Calu3 (cell line): Measurements from ENCODE around the gene LRRFIP1. TPM values are rescaled to one million over a fixed set of nuclear protein-coding genes. Genes with fewer than 3 reads are reported as not detected.

Experiments
- BruUV-seq: library from RNA; stranded (reverse); fragments of 400-500 nt; replicated peaks from 2 replicates; lab custom pipeline; 2021; lab: Mats Ljungman, UMichigan
- CTCF ChIA-PET: fragments of 300-600 bp; sonication (Branson Sonifier 250); formaldehyde crosslinking; loops from one replicate; lab custom pipeline; 2022; ENCODE audit warnings: antibody characterized with exemption; lab: Charles Lee
- DNase-seq: peaks from one replicate; pipeline ENCODE4 v3.0.0; 2022
- H3K27ac Mint-ChIP-seq: one replicate; pipeline ENCODE4 v1.8.0; 2022; ENCODE audit warnings: mixed read lengths; ENCODE audit not compliant: unreplicated experiment
- H3K27me3 Mint-ChIP-seq: one replicate; pipeline ENCODE4 v1.8.0; 2022; ENCODE audit warnings: mixed read lengths; ENCODE audit not compliant: unreplicated experiment
- H3K36me3 Mint-ChIP-seq: one replicate; pipeline ENCODE4 v1.8.0; 2022; ENCODE audit warnings: mild to moderate bottlenecking, moderate library complexity, mixed read lengths; ENCODE audit not compliant: insufficient read depth, unreplicated experiment
- H3K4me1 Mint-ChIP-seq: one replicate; pipeline ENCODE4 v1.8.0; 2022; ENCODE audit warnings: mild to moderate bottlenecking, low read depth, mixed read lengths; ENCODE audit not compliant: unreplicated experiment
- H3K4me3 Mint-ChIP-seq: one replicate; pipeline ENCODE4 v1.8.0; 2022; ENCODE audit warnings: mild to moderate bottlenecking, low read depth, moderate library complexity, mixed read lengths; ENCODE audit not compliant: unreplicated experiment
- H3K9me3 Mint-ChIP-seq: one replicate; pipeline ENCODE4 v1.8.0; 2022; ENCODE audit warnings: low read depth, mixed read lengths; ENCODE audit not compliant: unreplicated experiment
- intact Hi-C: fragments of 100-400 bp; cut with micrococcal nuclease; formaldehyde crosslinking; loops from one replicate; pipeline ENCODE4 v1.10.0; 2022; ENCODE audit not compliant: unreplicated experiment
- total RNA-seq: library from RNA; stranded (reverse); gene quantifications from 2 replicates; pipeline ENCODE4 v1.2.3, GENCODE V29; 2022
- TF ChIP-seq, protein P1 (sequence below): fragments of 200-600 bp; IDR thresholded peaks from one replicate; pipeline ENCODE4 v1.8.0; 2022; ENCODE audit warnings: antibody characterized with exemption; ENCODE audit not compliant: unreplicated experiment

The LRRFIP1 gene
- total RNA-seq, 1 experiment from 2014 or later, result 161 TPM

DNA sequence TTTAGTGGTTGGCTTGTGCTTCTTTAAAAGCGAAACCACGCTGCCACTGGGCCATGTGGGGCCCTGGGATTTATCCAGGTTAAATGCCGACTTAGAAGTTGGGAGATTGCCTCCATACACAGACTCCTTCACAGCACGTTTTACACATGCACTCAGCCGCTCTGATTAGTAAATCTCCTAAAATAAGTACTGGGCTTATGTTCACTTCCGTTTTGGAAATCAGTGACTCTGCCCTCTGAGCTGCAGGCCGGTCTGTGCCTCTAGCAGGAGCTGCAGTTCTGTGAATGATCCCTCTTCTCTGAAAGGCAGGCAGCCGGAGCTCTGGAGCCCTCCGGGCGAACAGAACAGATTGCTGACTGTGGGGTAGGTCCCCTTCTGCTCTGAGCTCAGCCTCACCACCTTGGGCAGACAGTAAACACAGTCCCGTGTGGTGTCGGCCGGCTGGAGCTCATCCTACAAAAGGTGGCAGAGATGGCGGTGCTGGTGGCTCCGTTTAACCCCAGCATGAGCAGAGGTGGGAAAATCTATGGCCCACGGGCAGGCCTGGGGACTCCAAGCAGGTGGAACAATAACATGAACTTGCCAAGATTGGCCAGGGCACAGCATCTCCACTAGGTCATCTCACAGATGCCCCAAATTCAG lies 27.1 kb upstream of the LRRFIP1 start:
- no peak for DNase-seq
- Mint-ChIP-seq H3K4me3 (no peak overlapping the region), H3K9me3 (no peaks in the 10 kb centered on the region), H3K27me3 (peaks cover 59% of the 10 kb centered on the region), H3K36me3 (peaks cover 11% of the 10 kb centered on the region), H3K4me1 (no peaks in the 10 kb centered on the region), H3K27ac (no peak overlapping the region)
- CTCF ChIA-PET, result no interaction called here
- BruUV-seq, result no TSS peak
- intact Hi-C loops, result no loop called here
- TF ChIP-seq, protein P1, sequence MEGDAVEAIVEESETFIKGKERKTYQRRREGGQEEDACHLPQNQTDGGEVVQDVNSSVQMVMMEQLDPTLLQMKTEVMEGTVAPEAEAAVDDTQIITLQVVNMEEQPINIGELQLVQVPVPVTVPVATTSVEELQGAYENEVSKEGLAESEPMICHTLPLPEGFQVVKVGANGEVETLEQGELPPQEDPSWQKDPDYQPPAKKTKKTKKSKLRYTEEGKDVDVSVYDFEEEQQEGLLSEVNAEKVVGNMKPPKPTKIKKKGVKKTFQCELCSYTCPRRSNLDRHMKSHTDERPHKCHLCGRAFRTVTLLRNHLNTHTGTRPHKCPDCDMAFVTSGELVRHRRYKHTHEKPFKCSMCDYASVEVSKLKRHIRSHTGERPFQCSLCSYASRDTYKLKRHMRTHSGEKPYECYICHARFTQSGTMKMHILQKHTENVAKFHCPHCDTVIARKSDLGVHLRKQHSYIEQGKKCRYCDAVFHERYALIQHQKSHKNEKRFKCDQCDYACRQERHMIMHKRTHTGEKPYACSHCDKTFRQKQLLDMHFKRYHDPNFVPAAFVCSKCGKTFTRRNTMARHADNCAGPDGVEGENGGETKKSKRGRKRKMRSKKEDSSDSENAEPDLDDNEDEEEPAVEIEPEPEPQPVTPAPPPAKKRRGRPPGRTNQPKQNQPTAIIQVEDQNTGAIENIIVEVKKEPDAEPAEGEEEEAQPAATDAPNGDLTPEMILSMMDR, result no peak

DNA sequence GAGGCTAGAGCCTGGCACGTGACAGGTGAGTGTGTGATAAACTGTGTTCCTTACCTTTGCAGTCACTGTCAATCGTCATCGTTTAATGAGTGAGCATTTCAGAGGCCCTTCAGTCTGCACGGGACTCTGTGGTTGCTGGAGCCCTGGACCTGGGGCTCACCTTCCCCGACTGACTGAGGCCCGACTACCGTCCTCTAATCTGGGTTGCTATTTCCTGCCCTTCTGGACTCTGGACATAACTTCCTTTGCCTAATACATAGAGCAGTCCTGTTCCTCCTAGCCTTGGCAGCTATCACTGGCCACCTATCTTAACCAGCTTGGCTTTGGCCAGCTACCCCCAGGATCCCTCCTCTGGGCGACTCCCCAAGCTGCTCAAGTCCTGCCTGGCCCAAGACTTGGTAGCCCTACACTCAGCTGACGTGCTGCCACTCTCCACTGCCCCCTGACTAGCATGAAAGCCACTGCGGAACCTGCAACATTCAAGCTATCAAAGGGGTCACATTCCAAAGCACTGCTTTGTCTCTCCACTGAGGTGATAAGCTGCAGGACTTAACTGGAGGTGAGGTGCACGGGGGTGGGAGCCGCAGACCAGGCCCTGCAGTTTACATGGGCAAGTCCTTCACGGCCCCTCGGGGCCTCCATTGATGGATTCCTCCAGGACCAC lies 25.8 kb upstream of the LRRFIP1 start:
- no TSS peak for BruUV-seq
- H3K27me3 Mint-ChIP-seq, result peaks cover 59% of the 10 kb centered on the region
- H3K36me3 Mint-ChIP-seq, result peaks cover 11% of the 10 kb centered on the region
- no peaks in the 10 kb centered on the region for H3K4me1 Mint-ChIP-seq
- H3K9me3 Mint-ChIP-seq, result no peaks in the 10 kb centered on the region
- TF ChIP-seq, protein P1, result no peak
- CTCF ChIA-PET, result interaction anchor here (0.8 to 1.2 kb wide), 3 partner anchors 18 to 89 kb away, joined by 3 to 5 read pairs (median 4); no protein-coding TSS in a partner anchor
- no peak for DNase-seq
- no peak overlapping the region for H3K27ac Mint-ChIP-seq
- intact Hi-C loops, result no loop called here
- no peak overlapping the region for H3K4me3 Mint-ChIP-seq

DNA sequence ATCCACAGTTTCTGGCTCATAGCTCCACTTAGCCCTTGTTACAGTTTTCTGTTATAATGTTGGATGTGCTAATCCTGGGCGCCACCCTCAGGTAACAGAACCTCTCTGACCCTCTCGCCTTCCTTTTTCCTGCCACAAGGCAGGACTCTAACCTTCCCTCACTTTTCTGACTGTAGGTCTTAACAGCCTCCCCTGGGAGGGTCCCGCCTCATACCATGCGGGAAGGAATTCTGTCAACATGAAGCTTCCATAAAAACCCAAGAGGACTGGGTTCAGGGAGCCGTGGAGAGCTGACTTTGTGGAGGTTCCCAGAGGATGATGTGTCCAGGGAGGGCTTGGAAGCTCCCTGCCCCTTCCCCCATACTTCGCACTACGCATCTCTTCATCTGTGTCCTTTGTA lies 25.0 kb upstream of the LRRFIP1 start:
- H3K36me3 Mint-ChIP-seq, result peaks cover 11% of the 10 kb centered on the region
- CTCF ChIA-PET, result interaction anchor here (0.8 to 1.2 kb wide), 3 partner anchors 19 to 90 kb away, joined by 3 to 5 read pairs (median 4); no protein-coding TSS in a partner anchor
- TF ChIP-seq, protein P1, result no peak
- no peaks in the 10 kb centered on the region for H3K9me3 Mint-ChIP-seq
- no peaks in the 10 kb centered on the region for H3K4me1 Mint-ChIP-seq
- DNase-seq, result no peak
- H3K27me3 Mint-ChIP-seq, result peaks cover 64% of the 10 kb centered on the region
- H3K4me3 Mint-ChIP-seq, result no peak overlapping the region
- H3K27ac Mint-ChIP-seq, result no peak overlapping the region
- intact Hi-C loops, result no loop called here
- BruUV-seq, result no TSS peak

DNA sequence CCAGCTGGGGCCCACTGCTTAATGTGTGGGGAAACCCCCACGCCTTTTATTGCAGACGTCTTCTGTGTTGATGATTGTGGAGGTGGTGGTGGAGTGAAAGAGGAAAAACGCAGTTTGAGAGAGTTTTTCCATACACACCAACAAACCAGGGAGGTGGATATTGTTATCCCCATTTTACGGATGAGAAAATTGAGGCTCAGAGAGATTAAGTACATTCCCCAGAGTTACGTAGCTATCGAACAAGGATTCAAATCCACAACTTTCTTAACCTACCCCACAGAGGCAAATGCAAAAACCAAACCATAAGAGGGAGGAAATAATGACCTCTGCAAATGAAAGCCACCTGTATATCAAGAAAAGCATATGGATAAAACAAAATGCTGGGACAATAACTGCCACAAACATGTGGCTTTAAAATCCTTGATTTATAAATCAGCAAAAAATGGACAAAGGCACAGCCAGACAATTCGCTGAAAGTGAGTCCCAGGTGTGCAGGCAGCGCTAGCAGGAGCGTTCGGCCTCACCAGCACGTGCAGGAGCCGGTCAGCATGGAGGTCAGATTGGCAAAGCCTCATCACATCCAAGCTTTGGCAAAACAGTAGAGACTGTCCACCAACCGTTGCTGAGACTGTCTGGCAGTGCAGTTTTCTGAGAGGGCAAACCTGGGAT lies 24.2 kb upstream of the LRRFIP1 start:
- CTCF ChIA-PET, result interaction anchor here (1.2 kb wide), 1 partner anchor 82 kb away, joined by 5 read pairs; no protein-coding TSS in a partner anchor
- no TSS peak for BruUV-seq
- H3K4me1 Mint-ChIP-seq, result no peaks in the 10 kb centered on the region
- DNase-seq, result no peak
- intact Hi-C loops, result no loop called here
- TF ChIP-seq, protein P1, result no peak
- no peaks in the 10 kb centered on the region for H3K9me3 Mint-ChIP-seq
- no peak overlapping the region for H3K27ac Mint-ChIP-seq
- H3K4me3 Mint-ChIP-seq, result no peak overlapping the region
- H3K36me3 Mint-ChIP-seq, result peaks cover 5% of the 10 kb centered on the region
- peaks cover 64% of the 10 kb centered on the region for H3K27me3 Mint-ChIP-seq
